Stimulated activated CD8-positive, alpha-beta memory T cell treated with anti-CD3 and anti-CD28 coated beads, Interleukin-2, amount 100 ng/mL, for 48 hours (primary cell): Measurements from ENCODE around the gene FARP1.

Experiments
- DNase-seq, 2 donors: peaks; one replicate each; pipeline ENCODE4 v3.0.0-alpha.2; 2020; ENCODE audit warnings: low read depth in 2 of 2

FARP1 gene

GRCh38 chr13:98173431-98174152 is 30.7 kb downstream of the FARP1 start:
- no peak for DNase-seq

DNA sequence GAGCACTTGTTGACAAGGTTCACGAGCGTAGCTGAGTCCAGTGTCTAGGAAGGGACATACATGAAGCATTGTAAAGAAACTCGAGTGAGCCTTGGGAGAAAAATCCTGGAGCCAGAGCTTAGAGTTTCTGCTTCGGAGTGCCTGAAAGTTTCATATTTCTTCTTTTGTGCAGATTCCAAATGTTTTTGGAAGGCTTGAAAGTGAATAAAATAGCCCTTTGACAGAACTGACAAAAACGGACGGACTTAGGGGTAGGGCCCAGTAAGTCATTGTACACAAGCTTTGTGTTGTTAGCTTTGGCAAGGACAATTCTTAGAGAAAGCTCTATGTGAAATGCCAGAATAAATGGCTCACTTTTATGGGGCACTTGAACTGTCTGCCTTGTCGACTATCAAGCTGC is 31.4 kb downstream of the FARP1 start:
- no peak for DNase-seq

DNA sequence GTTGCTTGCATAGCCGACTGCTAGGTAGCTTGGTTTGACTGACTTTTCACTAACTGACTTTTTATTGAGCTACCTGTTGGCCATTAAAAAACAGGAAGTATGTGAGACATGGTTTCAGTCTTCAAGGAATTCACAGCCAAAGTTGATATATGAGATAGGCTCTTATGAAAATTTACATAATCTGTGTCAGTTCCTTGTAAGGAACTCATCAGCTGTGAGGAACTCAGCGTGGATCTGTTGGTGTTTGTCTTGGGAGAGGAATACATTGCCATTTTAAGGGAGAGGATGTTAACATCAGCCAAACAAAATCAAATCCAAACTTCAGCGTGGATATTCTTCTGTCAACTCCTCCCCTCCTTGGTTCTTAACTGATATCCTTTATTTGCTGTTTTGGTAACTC is 32.1 kb downstream of the FARP1 start:
- DNase-seq: no peak

DNA sequence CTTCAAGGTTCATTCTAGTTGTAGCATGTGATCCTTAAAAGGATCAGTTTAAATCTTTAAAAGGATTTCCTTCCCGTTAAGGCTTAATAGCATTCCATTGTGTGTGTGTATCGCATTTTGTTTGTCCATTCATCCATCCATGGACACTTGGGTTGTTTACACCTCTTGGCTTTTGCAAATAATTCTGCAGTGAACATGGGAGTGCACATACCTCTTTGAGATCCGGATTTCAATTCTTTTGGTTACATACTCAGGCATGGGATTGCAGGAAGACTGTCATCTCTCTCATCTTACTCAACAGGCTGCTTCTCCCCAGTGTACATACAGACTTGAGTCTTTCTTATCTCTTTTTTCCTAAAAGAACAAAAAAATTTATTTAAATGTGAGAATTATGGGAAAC is 32.9 kb downstream of the FARP1 start:
- DNase-seq: no peak

DNA sequence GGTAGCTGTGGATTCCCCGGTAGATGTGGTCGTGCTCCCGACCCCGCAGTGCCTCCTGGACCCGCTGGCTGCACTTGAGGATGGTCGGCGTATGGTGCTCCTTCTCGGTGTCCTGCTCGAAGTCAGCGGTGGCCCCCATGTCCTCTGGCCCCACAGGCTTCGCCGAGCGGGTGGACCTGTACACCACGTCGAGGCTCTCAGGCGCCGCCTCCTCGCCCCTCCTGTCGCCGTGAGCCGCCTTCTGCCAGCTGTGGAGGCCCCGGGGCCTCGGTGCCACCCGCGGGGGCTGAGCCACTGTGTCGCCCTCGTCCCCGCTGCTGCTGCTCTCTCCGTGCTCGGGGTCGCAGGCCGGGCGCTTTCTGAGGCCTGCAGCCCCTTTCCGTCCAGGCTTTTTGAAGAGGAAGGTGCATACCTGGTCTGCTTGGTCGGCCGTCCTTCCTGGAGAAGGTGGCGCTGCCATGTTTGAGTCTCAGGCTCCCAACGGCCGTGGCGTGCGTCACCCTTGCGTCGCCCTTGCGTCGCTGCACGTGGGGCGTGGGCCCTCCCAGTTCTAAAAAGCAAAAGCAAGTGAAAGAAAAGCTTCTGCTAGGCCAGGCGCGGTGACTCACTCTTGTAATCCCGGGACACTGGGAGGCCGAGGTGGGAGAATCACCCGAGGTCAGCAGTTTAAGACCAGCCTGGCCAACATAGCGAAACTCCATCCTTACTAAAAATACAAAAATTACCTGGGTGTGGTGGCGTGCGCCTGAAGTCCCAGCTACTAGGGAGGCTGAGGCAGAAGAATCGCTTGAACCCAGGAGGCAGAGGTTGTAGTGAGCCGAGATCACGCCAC is 34.1 kb downstream of the FARP1 start, which contains the start of gene RNF113B:
Gene RNF113B, minus strand, starts transcription at position 493 of the 832 bp plus-strand sequence. Its CDS starts 33 bp downstream, at position 460.
- no peak for DNase-seq

DNA sequence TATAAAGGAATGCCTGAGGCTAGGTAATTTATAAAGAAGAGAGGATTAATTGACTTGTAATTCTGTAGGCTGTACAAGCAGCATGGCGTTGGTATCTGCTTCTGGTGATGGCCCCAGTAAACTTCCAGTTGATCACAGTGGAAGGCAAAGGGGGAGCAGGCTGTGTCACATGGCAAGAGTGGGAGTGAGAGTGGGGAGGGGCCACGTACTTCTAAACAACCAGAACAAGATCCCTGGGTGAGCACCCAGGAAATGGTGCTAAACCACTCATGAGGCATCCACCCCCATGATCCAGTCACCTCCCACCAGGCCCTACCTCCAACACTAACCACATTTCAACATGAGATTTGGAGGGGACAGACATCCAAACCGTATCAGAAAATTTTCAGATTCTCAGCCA is 37.2 kb downstream of the FARP1 start:
- DNase-seq: no peak

DNA sequence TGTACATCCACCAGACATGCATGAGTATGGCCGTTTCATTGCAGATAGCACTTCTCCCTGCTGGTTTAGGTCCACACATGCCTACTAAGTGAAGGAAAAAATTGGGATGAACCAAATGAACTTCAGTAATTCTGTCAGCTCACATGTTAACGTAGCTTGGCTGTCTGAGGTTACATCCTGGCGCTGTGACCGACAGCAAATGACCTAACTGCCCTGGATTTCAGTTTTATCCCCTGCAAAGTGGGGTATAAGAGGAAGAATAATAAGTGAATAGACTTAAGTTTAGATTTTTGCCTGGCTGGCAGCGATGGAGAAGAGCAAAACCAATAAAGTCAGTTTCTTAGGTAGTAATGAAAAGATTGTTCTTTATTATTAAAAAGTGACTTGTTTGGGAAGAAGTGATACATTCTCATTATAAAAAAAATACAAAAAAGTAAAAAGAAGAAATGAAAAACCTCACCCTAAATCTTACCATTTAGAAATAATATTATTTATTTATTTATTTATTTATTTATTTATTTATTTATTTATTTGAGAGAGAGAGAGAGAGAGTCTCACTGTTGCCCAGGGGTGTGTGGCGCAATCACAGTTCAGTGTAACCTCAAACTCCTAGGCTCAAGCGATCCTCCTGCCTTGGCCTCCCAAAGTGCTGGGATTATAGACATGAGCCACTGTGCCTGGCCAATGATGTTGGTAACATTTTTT is 38.4 kb downstream of the FARP1 start:
- no peak for DNase-seq

- DNase-seq: no peak
These were observed 39.3 kb downstream of the FARP1 start for GRCh38 chr13:98182153-98182552.

- DNase-seq: no peak
These were observed 39.7 kb downstream of the FARP1 start for GRCh38 chr13:98182589-98182988.

DNA sequence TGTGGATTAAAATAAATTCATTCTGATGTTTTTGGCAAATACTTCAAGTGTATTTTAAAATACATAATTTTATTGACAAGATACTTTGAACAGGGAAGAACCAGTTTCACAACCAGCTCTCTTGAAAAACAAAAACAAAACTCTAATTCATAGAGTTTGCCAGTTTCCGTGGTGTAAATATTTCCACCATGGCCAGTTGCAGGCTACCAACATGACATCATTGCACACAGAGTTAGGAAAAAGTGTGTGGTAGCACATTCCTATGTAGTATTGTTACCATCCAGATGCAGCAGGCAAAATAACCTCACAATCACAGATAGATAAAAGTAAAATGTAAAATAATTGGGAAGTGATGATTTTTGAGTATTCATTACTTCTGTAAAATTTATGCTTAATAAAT is 41.9 kb downstream of the FARP1 start:
- DNase-seq: no peak

GRCh38 chr13:98187155-98187964 is 44.5 kb downstream of the FARP1 start:
- DNase-seq: no peak

- DNase-seq: no peak
These were observed 45.0 kb downstream of the FARP1 start for GRCh38 chr13:98187965-98188261.

DNA sequence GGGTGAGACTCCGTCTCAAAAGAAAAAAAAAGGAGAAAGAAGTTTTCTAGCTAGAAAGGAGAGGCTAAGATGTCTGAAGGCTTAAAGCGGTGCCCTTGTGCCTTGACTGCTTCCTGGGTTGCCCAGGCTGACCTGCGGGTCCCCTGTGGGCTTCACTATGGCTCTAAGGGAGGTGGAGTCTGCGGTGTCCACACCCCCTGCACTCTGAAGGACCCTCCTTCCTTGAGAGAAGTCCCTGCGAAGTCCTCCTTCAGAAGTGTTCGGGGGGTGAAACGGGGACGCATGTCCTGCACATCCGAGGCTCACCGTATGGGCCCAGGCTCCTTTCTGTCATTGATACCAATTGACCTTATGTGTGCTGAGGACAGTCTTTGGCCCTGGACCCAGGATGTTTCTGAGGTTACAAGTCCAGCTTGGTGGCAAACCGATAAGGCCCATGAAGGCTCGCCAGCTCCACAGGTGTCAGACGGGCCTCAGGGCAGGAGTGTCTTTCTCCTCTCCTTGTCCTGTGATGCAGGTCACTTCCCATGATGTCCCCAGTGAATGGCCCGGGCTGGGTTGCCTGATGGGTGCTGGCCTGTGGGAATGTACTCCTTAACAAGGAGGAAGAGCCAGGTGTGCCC is 45.8 kb downstream of the FARP1 start:
- no peak for DNase-seq

DNA sequence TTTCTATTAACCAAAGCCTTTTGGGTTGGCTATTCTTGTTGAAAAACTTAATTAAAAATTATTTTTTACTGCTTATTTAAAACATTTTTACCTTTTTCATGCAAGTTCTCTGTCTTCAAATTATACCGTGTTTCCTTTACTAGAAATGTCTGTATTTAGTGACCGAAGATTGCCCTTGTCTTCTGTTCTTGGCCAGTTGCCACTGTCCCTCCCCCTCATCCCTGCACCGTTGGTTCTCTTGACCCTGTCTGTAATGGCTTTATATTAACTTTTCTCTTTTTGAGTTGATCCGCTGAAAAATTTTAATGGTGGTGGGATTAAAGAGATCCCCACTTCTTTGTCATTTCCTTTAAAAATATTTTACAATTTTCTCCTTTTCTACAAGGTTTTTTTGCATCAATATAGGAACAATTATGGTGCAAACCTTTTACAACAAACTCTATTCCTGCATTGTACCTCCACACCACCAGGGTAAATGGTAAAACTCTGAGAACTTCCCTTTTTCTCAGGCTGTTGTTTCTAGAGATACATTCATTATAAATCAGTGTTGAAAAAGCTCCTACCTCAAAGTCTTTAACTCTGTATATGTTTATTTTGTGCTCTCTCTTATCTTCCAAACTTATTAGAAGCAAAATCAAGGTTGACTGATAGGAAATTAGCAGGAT is 47.1 kb downstream of the FARP1 start:
- no peak for DNase-seq

- DNase-seq: no peak
These were observed 48.1 kb downstream of the FARP1 start for GRCh38 chr13:98190889-98191444.

GRCh38 chr13:98192008-98192407 is 49.1 kb downstream of the FARP1 start:
- no peak for DNase-seq

DNA sequence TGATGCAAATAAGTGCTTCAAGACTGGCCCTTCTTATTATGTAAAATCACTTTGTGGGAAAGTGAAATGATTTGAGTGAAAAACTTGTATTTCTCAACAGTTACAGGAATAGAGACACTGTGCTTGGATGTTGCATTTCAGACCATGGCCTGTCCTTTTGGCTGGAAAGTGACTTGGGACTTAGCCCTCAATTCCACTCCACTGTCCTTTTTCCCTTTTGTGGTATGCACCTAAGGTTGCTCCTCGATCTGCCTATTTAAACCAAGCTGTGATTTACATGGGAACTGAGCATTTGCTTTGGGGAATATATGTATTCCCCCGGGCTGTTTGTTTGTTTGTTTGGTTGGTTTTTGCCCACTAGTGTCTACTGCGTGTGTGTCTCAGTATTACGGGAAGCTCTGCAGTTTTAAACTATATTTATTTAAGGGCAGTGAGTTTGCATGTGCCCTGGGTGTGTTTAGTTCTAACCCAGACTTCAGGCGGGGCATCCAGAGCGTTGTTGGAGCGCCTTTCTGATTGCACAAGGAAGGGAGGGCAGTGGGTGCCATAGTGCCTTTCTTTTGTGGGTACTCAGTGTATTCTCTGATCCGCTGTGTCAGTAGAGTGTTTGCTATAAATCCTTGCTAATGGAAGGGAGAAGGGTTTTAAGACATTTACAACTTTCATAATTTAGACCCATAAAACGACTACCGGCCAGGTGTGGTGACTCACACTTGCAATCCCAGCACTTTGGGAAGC is 52.3 kb downstream of the FARP1 start:
- DNase-seq: no peak

GRCh38 chr13:98198683-98199082 is 55.8 kb downstream of the FARP1 start:
- no peak for DNase-seq

- DNase-seq: no peak
These were observed 56.6 kb downstream of the FARP1 start for GRCh38 chr13:98199480-98199879.
